LNCaP clone FGC (cell line): ENCODE measurements around the gene CELA3A.
A peak's percentile ranks its signal among the peaks of the same experiment; 100 is the strongest.

Experiments used
- DNase-seq: peaks from one replicate; pipeline ENCODE4 v3.0.0-alpha.2; 2011; ENCODE audit warnings: low read depth
- H3K4me3 ChIP-seq: 2 replicates; pipeline ENCODE4 v1.5.1; 2011; ENCODE audit warnings: mild to moderate bottlenecking, low read depth, low read length, control low read depth
- CTCF ChIP-seq: IDR thresholded peaks from 2 replicates; pipeline ENCODE4 v1.5.1; 2012; ENCODE audit warnings: mild to moderate bottlenecking; ENCODE audit not compliant: control insufficient read depth, insufficient read depth; ENCODE audit errors: extremely low read depth

Gene CELA3A

GRCh38 chr1:22001409-22001808, at the start of gene CELA3A:
CELA3A (plus strand) TSS chr1:22001657; CDS start chr1:22001675, 18 bp downstream.
- TF ChIP-seq CTCF: no peak
- no peak for DNase-seq
- H3K4me3 ChIP-seq: no peak within 1 kb of the TSS

GRCh38 chr1:21952786-21953520, 48.5 kb upstream of the CELA3A start:
- no peak overlapping the region for H3K4me3 ChIP-seq
- no peak for TF ChIP-seq CTCF
- no peak for DNase-seq

- no peak for DNase-seq
- no peak for TF ChIP-seq CTCF
- no peak overlapping the region for H3K4me3 ChIP-seq
These were observed 46.4 kb upstream of the CELA3A start for GRCh38 chr1:21955058-21955457.

GRCh38 chr1:21955501-21956281, 45.8 kb upstream of the CELA3A start:
- no peak for TF ChIP-seq CTCF
- DNase-seq: no peak
- no peak overlapping the region for H3K4me3 ChIP-seq

GRCh38 chr1:21956720-21957552, 44.5 kb upstream of the CELA3A start:
- TF ChIP-seq CTCF: no peak
- no peak overlapping the region for H3K4me3 ChIP-seq
- peak; percentile 40 for DNase-seq

- DNase-seq: no peak
- H3K4me3 ChIP-seq: no peak overlapping the region
- TF ChIP-seq CTCF: no peak
These were observed 40.1 kb upstream of the CELA3A start for GRCh38 chr1:21961337-21961736.
